NCI-H1930 (cell line): ENCODE measurements around the gene SHKBP1.
"Not testable (repeated sequence)": the region's sequence is repeated elsewhere in the genome, so short reads cannot be mapped to it uniquely, and the experiment has no call there.

Experiments used
- DNase-seq, 2 experiments: peaks; one replicate each; lab custom pipeline; 2025; lab: John Stamatoyannopoulos, UW

The SHKBP1 gene

DNA sequence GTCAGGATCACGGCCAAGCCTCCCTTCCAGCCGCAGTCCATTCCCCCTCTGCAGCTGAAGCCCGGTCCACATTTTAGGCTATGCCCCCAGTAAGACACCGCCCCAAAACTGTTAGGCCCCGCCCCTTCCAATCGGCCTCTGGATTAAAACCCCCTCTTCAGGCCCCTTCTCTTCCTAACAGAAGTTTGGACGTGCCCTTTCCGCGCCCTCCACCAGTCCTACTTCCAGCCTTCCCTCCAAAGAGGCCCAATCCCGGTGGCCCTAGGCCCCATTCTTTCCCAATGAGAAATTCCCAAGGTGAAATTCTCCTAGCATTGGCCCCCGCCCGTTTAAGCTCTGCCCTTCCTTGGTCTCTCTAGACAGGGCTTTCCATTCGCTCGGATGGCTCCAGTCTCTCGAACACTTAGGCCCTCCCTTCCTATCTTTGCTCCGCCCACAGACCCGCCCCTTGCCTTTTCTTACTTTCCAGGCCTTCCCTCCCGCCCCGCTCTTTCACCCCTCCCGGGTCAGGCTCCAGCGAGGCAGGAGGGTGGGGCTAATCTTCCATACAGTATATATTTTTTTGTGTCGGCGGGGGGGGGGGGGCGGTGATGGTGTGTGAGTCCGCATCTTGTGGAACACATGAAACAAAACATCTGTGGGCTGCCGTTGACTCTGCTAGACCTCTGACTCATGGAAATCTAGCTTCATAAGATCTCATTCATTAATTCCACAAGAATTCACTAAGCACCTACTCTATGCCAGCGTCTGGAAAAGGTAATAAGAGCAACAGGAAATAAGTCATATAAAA lies 38.1 kb downstream of the SHKBP1 start:
- peak in 1 of 2 experiments; percentile 40 for DNase-seq

DNA sequence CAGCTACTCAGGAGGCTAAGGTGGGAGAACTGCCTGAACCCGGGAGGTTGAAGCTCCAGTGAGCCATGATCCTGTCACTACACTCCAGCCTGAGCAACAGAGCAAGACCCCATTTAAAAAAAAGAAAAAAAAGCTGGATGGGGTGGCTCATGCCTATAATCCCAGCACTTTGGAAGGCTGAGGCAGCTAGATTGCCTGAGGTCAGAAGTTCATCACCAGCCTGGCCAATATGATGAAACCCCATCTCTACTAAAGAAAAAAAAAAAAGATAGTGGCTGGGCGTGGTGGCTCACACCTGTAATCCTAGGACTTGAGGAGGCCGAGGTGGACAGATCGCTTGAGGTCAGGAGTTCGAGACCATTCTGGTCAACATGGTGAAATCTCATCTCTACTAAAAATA lies 39.5 kb downstream of the SHKBP1 start:
- DNase-seq = no peak

DNA sequence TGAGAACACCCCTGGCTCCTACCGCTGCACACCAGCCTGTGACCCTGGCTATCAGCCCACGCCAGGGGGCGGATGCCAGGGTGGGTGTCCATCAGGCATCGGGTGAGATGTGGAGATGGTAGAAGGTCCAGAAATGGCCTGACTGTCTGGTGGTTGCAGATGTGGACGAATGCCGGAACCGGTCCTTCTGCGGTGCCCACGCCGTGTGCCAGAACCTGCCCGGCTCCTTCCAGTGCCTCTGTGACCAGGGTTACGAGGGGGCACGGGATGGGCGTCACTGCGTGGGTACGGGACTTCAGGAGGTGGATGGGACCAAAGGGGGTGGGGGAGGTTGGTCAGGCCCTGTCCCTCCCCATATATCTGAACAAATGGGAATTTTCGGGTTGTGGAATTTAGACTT lies 40.3 kb downstream of the SHKBP1 start:
- DNase-seq = no peak

DNA sequence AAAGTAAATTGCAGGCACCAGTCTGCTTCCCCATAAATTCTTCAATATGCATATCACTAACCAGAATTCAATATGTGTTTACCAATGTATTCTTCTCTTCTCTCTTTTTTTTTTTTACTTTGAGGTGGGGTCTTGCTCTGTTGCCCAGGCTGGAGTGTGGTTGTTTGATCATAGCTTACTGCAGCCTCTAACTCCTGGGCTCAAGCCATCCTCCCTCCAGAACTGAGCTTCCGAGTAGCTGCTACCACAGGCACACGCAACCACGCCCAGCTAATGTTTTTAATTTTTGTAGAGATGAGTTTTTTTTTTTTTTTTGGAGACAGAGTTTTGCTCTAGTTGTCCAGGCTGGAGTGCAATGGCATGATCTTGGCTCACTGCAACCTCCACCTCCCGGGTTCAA lies 41.3 kb downstream of the SHKBP1 start:
- no peak for DNase-seq

DNA sequence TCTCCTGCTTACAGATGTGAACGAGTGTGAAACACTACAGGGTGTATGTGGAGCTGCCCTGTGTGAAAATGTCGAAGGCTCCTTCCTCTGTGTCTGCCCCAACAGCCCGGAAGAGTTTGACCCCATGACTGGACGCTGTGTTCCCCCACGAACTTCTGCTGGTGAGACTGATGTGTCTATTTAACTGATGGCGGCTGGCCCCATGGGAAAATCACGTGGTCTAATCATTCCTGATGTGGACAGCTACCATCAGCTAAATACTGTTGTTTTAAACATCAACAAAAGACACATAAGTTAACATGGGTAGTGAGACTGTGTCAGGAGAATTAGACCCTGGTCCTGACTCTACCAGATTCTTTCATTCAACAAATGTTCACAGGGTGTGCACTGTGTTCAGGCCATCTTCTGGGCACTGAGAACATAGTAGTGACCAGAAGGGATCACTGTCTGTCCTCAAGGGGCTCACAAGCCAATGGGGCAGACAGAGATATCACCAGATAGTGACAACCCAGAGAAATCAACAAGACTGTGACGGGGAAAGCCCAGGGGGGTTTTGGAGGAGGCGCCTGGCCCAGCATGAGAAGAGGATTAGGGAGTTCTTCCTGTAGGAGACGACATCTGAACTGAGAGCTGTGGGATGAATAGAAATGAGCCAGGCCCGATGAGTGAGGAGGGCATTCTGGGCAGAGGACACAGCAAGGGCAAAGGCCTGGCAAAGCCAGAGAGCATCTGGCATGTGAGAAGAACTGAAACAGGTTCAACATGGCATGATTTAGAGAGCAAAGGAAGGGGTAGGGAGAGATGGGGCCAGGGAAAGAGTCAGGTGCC lies 42.9 kb downstream of the SHKBP1 start:
- DNase-seq = no peak

DNA sequence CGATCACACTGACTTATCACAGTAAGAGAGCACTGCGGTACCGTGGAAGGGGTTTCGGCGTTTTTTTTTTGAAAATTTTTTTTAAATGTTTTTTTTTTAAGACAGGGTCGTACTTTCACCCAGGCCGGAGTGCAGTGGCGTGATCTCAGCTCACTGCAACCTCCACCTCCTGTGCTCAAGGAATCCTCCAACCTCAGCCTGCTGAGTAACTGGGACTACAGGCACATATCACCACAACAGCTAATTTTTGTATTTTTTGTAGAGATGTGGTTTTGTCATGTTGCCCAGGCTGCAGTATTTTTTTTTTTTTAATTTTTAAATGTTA lies 43.5 kb downstream of the SHKBP1 start:
- DNase-seq = no peak

DNA sequence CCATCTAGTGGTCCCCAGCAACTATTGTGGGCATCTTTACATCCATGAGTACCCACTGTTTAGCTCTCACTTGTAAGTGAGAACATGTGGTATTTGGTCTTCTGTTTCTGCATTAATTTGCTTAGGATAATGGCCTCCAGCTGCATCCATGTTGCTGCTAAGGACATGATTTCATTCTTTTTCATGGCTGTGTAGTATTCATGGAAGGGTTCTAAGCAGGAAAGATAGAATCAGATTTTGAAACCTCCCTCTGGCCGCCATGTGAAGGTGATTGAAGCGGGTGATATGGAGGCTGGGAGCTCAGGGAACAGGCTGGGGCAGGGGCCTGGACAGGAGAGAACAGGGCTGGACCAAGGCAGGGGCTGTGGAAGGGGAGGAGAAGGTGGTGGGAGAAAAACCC lies 44.6 kb downstream of the SHKBP1 start:
- DNase-seq = no peak

DNA sequence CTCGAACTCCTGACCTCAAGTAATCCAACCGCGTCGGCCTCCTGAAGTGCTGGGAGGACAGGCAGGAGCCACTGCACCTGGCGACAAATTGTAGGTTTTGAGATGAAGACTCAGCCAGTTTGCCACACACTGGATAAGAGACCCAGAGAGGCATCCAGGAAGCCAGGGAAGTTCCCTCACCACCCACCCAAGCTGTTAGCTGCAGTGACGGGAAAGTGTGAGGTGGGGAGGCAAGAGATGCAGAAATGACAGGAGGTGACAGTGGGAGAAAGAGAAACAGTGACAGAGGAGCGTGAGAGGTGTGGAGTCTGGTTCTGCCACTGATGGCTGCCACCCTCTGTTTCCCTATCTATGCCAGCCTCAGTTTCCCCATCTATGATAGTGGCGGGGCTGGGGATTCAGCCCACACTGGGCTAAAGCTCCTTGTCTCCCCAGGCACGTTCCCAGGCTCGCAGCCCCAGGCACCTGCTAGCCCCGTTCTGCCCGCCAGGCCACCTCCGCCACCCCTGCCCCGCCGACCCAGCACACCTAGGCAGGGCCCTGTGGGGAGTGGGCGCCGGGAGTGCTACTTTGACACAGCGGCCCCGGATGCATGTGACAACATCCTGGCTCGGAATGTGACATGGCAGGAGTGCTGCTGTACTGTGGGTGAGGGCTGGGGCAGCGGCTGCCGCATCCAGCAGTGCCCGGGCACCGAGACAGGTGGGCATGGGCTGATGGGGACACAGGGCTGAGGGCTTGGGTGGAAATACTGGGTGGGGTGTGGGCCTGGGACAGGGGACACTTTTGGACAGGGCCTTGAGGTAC lies 45.5 kb downstream of the SHKBP1 start:
- DNase-seq = no peak

DNA sequence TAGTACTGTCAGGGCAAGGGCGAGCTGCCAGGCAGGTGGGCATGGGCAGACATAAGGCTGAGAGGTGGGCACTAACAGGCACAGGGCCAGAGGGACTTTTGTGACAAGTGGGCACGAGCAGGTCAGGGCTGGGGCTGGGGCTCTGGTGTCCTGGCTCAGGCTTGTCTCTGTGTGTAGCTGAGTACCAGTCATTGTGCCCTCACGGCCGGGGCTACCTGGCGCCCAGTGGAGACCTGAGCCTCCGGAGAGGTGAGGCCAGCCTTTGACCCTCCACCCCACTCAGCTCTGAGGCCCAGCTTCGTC lies 46.1 kb downstream of the SHKBP1 start:
- no peak for DNase-seq

DNA sequence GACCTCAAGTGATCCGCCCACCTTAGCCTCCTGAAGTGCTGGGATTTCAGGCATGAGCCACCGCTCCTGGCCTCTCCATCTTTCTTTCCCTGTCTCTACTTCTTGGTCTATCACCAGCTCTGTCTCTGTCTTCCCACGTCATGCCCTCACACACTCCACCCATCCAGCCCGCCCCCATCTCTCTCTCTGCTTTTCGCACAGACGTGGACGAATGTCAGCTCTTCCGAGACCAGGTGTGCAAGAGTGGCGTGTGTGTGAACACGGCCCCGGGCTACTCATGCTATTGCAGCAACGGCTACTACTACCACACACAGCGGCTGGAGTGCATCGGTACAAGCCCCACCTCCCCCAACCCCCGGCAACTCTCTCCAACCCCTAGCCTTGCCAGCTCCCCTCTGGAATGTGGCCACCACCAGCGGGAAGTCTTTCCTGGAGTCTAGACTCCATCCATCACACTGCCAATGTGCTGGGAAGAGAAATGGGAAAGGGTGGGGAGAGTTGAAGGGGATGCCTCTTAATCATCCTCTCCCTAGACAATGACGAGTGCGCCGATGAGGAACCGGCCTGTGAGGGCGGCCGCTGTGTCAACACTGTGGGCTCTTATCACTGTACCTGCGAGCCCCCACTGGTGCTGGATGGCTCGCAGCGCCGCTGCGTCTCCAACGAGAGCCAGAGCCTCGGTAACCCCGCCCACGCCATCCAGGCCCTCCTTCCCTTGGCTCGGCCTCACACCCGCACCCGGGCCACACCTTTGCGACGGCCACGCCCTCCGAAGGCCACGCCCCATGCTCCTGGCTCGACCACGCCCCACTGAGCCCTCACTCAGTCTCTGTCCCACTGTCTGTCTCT lies 47.0 kb downstream of the SHKBP1 start:
- DNase-seq = no peak

DNA sequence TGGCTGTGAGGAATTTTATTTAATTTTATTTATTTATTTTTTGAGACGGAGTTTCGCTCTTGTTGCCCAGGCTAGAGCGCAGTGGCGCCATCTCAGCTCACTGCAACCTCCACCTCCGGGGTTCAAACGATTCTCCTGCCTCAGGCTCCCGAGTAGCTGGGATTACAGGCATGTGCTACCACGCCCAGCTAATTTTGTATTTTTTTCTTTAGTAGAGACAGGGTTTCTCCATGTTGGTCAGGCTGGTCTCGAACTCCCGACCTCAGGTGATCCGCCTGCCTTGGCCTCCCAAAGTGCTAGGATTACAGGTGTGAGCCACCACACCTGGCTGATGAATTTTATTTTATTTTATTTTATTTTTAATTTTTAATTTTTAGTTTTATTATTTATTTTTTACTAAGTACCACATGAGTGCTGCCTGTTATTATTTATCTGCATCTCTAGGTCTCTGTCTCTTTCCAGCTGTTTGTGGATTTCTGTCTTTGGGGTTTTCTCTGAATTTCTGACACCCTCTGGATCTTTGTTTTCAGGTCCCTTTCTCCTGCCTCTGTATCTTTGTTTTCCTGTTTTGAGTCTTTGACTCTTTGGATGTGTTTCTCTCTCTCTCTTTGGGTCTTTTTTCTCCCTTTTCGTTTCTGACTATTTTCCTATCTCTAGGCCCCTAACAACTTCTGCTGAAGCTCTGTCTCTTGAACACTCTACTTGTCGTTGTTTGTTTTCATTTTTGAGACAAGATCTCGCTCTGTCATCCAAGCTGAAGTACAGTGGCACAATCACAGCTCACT lies 47.9 kb downstream of the SHKBP1 start:
- DNase-seq = not testable (repeated sequence)

DNA sequence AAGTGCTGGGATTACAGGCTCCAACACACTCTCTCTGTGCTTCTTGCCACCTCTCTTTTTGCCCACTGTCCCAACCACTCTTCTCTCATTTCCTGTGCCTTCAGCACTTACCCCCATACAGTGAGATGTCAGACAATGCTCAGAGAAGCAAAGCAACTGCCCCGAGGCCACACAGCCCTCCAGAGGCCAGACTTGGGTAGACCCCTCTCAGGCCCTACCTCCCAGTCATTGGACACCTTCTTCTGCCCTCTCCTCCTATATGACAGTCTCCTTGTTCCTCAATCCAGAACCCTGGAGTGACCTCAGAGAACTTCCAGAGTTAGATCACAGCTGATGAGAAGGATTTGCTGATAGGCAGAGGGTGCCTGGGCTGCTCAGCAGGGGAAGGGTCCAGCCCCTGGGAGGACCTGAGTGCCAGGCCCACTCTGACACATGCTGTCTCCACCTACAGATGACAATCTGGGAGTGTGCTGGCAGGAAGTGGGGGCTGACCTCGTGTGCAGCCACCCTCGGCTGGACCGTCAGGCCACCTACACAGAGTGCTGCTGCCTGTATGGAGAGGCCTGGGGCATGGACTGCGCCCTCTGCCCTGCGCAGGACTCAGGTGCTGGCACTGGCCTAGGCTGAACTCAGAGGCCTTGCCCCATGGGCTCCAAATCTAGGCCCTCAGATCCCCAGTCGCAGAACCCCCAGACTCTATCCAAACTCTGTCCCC lies 48.9 kb downstream of the SHKBP1 start:
- DNase-seq = no peak

DNA sequence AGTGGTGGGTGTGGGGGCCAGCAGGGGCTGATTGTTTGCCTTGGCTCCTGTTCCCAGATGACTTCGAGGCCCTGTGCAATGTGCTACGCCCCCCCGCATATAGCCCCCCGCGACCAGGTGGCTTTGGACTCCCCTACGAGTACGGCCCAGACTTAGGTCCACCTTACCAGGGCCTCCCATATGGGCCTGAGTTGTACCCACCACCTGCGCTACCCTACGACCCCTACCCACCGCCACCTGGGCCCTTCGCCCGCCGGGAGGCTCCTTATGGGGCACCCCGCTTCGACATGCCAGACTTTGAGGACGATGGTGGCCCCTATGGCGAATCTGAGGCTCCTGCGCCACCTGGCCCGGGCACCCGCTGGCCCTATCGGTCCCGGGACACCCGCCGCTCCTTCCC lies 50.2 kb downstream of the SHKBP1 start:
- no peak for DNase-seq

DNA sequence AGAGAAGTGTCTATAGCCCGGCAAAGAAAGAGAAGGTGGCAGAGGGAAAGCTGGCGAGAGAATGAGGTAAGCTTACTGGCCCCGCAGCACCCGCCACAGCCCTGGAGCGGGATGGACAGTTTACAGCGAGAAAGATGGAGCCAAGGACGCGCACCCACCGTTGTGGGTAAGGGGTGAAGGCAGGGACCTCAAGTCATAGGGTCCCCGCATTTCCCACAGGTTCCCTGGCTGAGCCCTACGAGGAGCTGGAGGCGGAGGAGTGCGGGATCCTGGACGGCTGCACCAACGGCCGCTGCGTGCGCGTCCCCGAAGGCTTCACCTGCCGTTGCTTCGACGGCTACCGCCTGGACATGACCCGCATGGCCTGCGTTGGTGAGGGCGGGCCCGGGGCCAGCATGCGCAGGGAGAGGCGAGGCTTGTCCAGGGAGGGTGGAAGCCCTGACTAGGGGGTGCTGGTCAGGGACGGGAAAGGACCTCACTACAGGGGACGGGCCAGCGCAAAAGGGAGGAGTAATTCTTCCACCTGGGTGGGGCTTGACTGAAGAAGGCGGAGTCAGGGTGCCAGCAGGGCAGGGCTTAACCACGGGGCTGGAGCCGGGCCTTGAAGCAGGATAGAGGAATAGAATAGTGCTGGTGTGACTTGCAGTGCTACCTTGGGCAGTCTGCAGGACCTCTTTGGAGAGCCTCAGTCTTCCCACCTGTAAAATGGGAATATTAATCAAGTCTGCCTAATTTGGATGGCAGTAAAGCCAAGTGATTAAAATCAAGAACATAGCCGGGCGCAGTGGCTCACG lies 51.0 kb downstream of the SHKBP1 start:
- no peak for DNase-seq

DNA sequence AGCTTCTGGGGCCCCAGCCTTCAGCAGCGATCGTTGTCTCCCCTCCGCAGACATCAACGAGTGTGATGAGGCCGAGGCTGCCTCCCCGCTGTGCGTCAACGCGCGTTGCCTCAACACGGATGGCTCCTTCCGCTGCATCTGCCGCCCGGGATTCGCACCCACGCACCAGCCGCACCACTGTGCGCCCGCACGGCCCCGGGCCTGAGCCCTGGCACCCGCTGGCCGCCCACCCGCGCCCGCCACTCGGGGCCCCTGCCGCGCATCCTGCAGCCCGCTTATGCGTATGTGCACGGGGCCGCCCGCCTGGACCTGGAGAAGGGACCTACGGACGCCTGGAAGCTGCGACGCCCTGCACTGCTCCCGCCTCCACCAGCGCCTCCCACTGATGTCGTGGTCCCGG lies 52.7 kb downstream of the SHKBP1 start:
- DNase-seq = no peak

DNA sequence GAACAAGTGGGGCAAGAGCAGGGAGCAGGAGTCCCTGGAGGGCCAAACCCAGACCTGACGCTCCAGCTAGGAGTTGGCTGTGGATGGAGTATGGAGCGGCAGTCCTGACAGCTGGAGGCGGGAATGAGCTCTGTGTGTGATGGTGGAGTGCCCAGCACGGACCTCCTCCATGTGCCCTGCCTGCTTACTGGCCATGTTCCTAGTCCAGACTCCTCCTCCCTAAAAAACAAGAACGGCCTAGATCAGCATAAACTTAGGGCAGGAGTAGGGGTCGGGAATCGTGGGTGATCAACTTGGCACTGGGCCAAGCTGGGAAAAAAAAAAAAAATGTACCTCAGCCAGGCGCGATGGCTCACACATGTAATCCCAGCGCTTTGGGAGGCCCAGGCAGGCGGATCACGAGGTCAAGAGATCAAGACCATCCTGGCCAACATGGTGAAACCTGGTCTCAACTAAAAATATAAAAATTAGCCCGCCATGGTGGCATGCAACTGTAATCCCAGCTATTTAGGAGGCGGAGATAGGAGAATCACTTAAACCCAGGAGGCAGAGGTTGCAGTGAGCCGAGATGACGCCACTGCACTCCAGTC lies 54.0 kb downstream of the SHKBP1 start:
- no peak for DNase-seq

DNA sequence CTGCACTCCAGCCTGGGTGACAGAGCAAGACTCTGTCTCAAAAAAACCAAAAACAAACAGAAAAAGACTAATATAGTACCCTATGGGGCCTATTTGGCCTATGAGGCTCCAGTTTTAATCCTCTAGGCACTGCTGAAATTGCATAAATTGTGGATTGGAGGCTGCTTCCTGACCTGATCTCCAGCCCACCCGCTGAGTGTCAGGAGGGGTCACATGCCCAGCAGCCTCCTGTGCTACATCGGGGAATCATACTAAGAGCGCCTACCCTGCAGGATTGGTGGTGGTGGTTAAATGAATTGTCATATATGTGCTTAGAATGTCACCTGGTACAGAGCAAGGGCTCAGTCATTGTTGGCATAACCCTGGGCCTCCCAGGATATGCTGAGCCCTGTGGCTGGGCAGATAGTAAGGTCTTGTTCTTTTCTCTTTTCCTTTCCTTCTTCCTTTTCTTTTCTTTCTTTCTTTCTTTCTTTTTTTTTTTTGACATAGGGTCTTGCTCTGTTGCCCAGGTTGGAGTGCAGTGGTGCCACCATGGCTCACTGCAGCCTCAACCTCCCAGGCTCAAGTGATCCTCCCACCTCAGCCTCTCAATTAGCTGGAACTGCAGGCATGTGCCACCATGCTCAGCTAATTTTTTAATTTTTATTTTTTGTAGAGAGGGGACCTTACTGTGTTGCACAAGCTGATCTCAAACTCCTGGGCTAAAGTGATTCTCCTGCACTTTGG lies 55.8 kb downstream of the SHKBP1 start:
- DNase-seq = no peak

DNA sequence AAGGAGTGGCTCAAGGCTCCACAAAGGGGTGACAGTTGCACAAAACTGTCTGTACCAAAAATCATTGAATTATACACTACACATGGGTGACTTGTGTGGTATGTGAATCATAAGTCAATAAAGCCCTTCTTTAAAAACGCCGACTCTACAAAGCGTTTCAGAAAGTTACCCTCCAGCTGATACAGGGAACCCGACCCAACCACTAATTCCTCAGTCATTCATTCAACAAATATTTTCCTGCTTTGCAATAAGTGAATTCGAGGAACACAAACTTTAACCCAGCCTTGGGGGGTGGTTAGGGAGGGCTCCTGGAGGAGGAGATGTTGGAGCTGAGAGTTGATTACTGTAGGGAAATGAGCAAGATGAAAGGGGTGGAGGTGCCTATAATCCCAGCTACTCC lies 56.5 kb downstream of the SHKBP1 start:
- DNase-seq = no peak

DNA sequence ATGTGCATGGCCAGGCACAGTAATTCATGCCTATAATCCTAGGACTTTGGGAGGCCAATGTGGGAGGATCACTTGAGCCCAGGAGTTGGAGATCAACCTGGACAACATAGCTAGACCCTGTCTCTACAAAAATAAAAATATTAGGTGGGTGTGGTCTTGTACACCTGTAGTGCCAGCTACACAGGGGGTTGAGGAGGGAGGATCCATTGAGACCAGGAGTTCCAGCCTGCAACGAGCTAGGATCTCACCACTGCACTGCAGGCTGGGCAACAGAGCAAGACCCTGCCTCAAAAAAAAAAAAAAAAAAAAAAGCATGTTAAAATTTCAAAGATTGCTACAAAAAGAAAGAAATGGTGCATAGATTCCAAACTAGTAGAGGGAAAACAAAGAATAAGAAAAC lies 61.7 kb downstream of the SHKBP1 start:
- DNase-seq = no peak
